HepG2 (cell line): ENCODE data around the gene EPS8L3. TPM values are rescaled to one million over a fixed set of nuclear protein-coding genes. Genes with fewer than 3 reads are reported as not detected.

ENCODE experiments used
- BCLAF1 ChIP-seq: fragments of 450-650 bp; IDR thresholded peaks from 2 replicates; pipeline ENCODE4 v1.6.1; 2017; ENCODE audit warnings: mild to moderate bottlenecking
- CHCHD3 ChIP-seq: sonication (generic); formaldehyde crosslinking; IDR thresholded peaks from 2 replicates; pipeline ENCODE4 v1.8.0; 2022; ENCODE audit warnings: mild to moderate bottlenecking, missing genetic modification reagents, moderate library complexity
- EP300 ChIP-seq, 3 experiments: sonication (generic) in 1 of 3; formaldehyde crosslinking in 1 of 3; IDR thresholded peaks; 2 replicates each; pipeline versions ENCODE4 v1.5.1 to v1.6.1; 2011 to 2020; ENCODE audit warnings: low read depth in 2 of 3, low read length in 2 of 3, borderline replicate concordance in 1 of 3, improper control_type of control experiment in 1 of 3, mild to moderate bottlenecking in 1 of 3, missing genetic modification reagents in 1 of 3, moderate library complexity in 1 of 3
- GZF1 ChIP-seq: sonication (generic); formaldehyde crosslinking; IDR thresholded peaks from 2 replicates; pipeline ENCODE4 v1.5.1; 2020; ENCODE audit warnings: mild to moderate bottlenecking, missing genetic modification reagents
- HDAC1 ChIP-seq: sonication (generic); formaldehyde crosslinking; IDR thresholded peaks from 2 replicates; pipeline ENCODE4 v1.5.1; 2020; ENCODE audit warnings: mild to moderate bottlenecking, missing genetic modification reagents
- HDAC2 ChIP-seq: sonication (generic); formaldehyde crosslinking; IDR thresholded peaks from 2 replicates; pipeline ENCODE4 v1.4.0; 2020; ENCODE audit warnings: missing genetic modification reagents
- HMGXB3 ChIP-seq: sonication (generic); formaldehyde crosslinking; IDR thresholded peaks from 2 replicates; pipeline ENCODE4 v1.4.0; 2020; ENCODE audit warnings: missing genetic modification reagents, borderline replicate concordance
- KLF11 ChIP-seq: IDR thresholded peaks from 2 replicates; pipeline ENCODE4 v1.6.1; 2016; ENCODE audit warnings: missing compliant biosample characterization
- MTA1 ChIP-seq: sonication (generic); formaldehyde crosslinking; IDR thresholded peaks from 2 replicates; pipeline ENCODE4 v1.4.0; 2020; ENCODE audit warnings: missing genetic modification reagents, mild to moderate bottlenecking, borderline replicate concordance
- SAFB2 ChIP-seq: sonication (generic); formaldehyde crosslinking; IDR thresholded peaks from 2 replicates; pipeline ENCODE4 v1.5.1; 2020; ENCODE audit warnings: missing genetic modification reagents, low read depth, mild to moderate bottlenecking, borderline replicate concordance
- XRCC5 ChIP-seq: fragments of 200-400 bp; formaldehyde crosslinking; optimal IDR thresholded peaks from 2 replicates; pipeline ENCODE3; 2017; ENCODE audit warnings: mild to moderate bottlenecking, low read length
- ZBTB38 ChIP-seq: sonication (generic); formaldehyde crosslinking; IDR thresholded peaks from 2 replicates; pipeline ENCODE4 v1.5.1; 2020; ENCODE audit warnings: mild to moderate bottlenecking, missing genetic modification reagents
- ZNF501 ChIP-seq: sonication (generic); formaldehyde crosslinking; IDR thresholded peaks from 2 replicates; pipeline ENCODE4 v1.5.1; 2020; ENCODE audit warnings: mild to moderate bottlenecking, moderate library complexity, missing genetic modification reagents
- ZNF574 ChIP-seq: sonication (generic); formaldehyde crosslinking; IDR thresholded peaks from 2 replicates; pipeline ENCODE4 v1.4.0; 2020; ENCODE audit warnings: missing genetic modification reagents
- ZNF891 ChIP-seq: sonication (generic); formaldehyde crosslinking; IDR thresholded peaks from 2 replicates; pipeline ENCODE4 v1.5.0; 2020; ENCODE audit warnings: mild to moderate bottlenecking, missing genetic modification reagents
- polyA plus RNA-seq, 8 experiments: library from polyadenylated mRNA; depleted of rRNA in 3 of 8; stranded (reverse) in 7 of 8; unstranded in 1 of 8; fragments of >200 nt; fragmentation: Illumina TruSeq in 4 of 8; extraction: Trizol in 4 of 8; gene quantifications; 2 replicates each; pipeline versions ENCODE4 v1.2.1 to v1.2.3, GENCODE V29; 2011 to 2016; ENCODE audit warnings: low read depth in 4 of 8, missing spikeins in 1 of 8, mixed read lengths in 1 of 8; ENCODE audit not compliant: insufficient read depth in 1 of 8
- total RNA-seq, 5 experiments: library from RNA; depleted of rRNA; stranded (reverse); fragments of >200 nt; fragmentation: Illumina TruSeq; extraction: Trizol; gene quantifications; 2 replicates each; pipeline ENCODE4 v1.2.3, GENCODE V29; 2016; ENCODE audit warnings: low read depth in 1 of 5

Gene EPS8L3
- total and polyA plus RNA-seq, 2 of the 13 experiments (the other 11 are each of a cell fraction or from before 2014, with no cell fraction given): 18.2 to 106 TPM

GRCh38 chr1:109739738-109740614, 23.7 kb downstream of the EPS8L3 start (continued):
- peak; percentile 63; the same call in 1 of the 2 replicates for TF ChIP-seq HDAC1 (CRISPR knock-in tag)
- TF ChIP-seq ZNF574 (CRISPR knock-in tag): peak; percentile 37; the same call in 1 of the 2 replicates
- TF ChIP-seq GZF1 (CRISPR knock-in tag): 0 out of 2 replicates have a peak, but pooled peaks have one; percentile 38
- peak; percentile 52 for TF ChIP-seq ZBTB38 (CRISPR knock-in tag)
- no peak for TF ChIP-seq EP300 (IDR thresholded peaks at IDR 0.05; ENCODE audit: low read depth in 2 of 2, low read length in 2 of 2)
- TF ChIP-seq EP300 (CRISPR knock-in tag; IDR thresholded peaks at IDR 0.05; ENCODE audit: borderline replicate concordance): no peak
- TF ChIP-seq HMGXB3 (CRISPR knock-in tag): no peak
- TF ChIP-seq XRCC5: peak; percentile 61
- peak; percentile 15 for TF ChIP-seq HDAC2
- TF ChIP-seq CHCHD3: 0 out of 2 replicates have a peak, but pooled peaks have one; percentile 16
- TF ChIP-seq ZNF501 (CRISPR knock-in tag): peak; percentile 91
- TF ChIP-seq KLF11 (CRISPR knock-in tag): 0 out of 2 replicates have a peak, but pooled peaks have one; percentile 33
- peak; percentile 84; the same call in 1 of the 2 replicates for TF ChIP-seq SAFB2
- peak; percentile 46 for TF ChIP-seq MTA1 (CRISPR knock-in tag)
- no peak for TF ChIP-seq BCLAF1
- TF ChIP-seq ZNF891 (CRISPR knock-in tag): peak; percentile 62; the same call in 1 of the 2 replicates
